ENCODE data around the gene ARHGAP24.

ARHGAP24 gene

DNA sequence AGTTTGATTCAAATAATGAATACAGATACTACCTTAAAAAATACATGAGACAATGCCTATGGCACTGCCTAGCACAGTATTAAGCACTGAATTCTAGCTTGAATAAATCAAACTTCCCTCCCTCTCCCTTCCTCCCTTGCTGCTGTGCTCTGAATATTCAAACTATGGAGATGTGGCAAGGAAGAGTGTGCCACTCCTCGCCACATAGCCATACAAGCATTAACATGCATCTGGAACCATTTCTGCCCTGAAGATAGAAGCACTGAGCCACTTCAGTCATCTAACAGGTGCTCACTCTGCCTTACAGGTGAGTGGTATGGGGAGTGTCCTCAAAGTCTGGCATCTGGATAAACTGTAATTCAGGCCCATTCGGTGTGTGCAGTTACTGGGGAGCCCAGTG lies 276.9 kb downstream of the ARHGAP24 start:
- Mint-ChIP-seq H3K4me1 (ENCODE audit: low read depth) (no peaks in the 10 kb centered on the region), H3K27me3 (no peaks in the 10 kb centered on the region), H3K9me3 (ENCODE audit: low read depth) (no peaks in the 10 kb centered on the region), H3K36me3 (no peaks in the 10 kb centered on the region), H3K27ac (no peak overlapping the region), H3K4me3 (no peak overlapping the region)

DNA sequence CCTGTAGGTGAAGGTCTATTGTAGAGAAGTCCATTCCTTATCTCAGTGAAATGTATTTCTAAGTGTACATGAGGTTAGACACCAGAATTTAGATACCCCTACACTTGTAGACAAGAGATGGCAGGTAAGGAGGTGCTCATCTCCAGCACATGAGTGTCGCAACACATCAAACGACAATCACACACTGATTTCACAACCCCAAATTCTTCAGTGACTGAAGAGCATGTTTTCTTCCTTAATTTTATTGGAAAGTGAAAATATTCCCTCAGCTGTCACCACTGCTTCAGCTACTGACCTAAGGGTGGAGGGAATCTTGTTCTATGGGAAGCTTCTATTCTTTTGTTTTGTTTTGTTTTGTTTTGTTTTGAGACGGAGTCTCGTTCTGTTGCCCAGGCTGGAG lies 280.3 kb downstream of the ARHGAP24 start:
- Mint-ChIP-seq H3K27me3 (no peaks in the 10 kb centered on the region), H3K4me3 (no peak overlapping the region), H3K4me1 (ENCODE audit: low read depth) (no peaks in the 10 kb centered on the region), H3K27ac (no peak overlapping the region), H3K36me3 (no peaks in the 10 kb centered on the region), H3K9me3 (ENCODE audit: low read depth) (no peaks in the 10 kb centered on the region)

- Mint-ChIP-seq H3K36me3 (no peaks in the 10 kb centered on the region), H3K4me3 (no peak overlapping the region), H3K9me3 (ENCODE audit: low read depth) (no peaks in the 10 kb centered on the region), H3K27ac (no peak overlapping the region), H3K27me3 (no peaks in the 10 kb centered on the region), H3K4me1 (ENCODE audit: low read depth) (no peaks in the 10 kb centered on the region)
Measured at GRCh38 chr4:85756938-85757337, 282.0 kb downstream of the ARHGAP24 start.

- H3K9me3 Mint-ChIP-seq (ENCODE audit: low read depth), result no peaks in the 10 kb centered on the region
Measured at GRCh38 chr4:85759388-85759787, 284.4 kb downstream of the ARHGAP24 start.

GRCh38 chr4:85760511-85760910 lies 285.6 kb downstream of the ARHGAP24 start:
- Mint-ChIP-seq H3K4me3 (no peak overlapping the region), H3K9me3 (ENCODE audit: low read depth) (no peaks in the 10 kb centered on the region)

More at GRCh38 chr4:85759388-85759787, 284.4 kb downstream of the ARHGAP24 start:
- H3K27ac Mint-ChIP-seq, result no peak overlapping the region
- H3K27me3 Mint-ChIP-seq, result no peaks in the 10 kb centered on the region
- no peak overlapping the region for H3K4me3 Mint-ChIP-seq
- H3K4me1 Mint-ChIP-seq (ENCODE audit: low read depth), result no peaks in the 10 kb centered on the region
- no peaks in the 10 kb centered on the region for H3K36me3 Mint-ChIP-seq

GRCh38 chr4:85761803-85762528 lies 287.0 kb downstream of the ARHGAP24 start:
- no peaks in the 10 kb centered on the region for H3K4me1 Mint-ChIP-seq (ENCODE audit: low read depth)
- H3K4me3 Mint-ChIP-seq, result no peak overlapping the region
- H3K36me3 Mint-ChIP-seq, result no peaks in the 10 kb centered on the region
- no peaks in the 10 kb centered on the region for H3K27me3 Mint-ChIP-seq
- H3K27ac Mint-ChIP-seq, result no peak overlapping the region
- peaks cover 3% of the 10 kb centered on the region for H3K9me3 Mint-ChIP-seq (ENCODE audit: low read depth)

More at GRCh38 chr4:85760511-85760910, 285.6 kb downstream of the ARHGAP24 start:
- Mint-ChIP-seq H3K27ac (no peak overlapping the region), H3K36me3 (no peaks in the 10 kb centered on the region), H3K27me3 (no peaks in the 10 kb centered on the region), H3K4me1 (ENCODE audit: low read depth) (no peaks in the 10 kb centered on the region)

DNA sequence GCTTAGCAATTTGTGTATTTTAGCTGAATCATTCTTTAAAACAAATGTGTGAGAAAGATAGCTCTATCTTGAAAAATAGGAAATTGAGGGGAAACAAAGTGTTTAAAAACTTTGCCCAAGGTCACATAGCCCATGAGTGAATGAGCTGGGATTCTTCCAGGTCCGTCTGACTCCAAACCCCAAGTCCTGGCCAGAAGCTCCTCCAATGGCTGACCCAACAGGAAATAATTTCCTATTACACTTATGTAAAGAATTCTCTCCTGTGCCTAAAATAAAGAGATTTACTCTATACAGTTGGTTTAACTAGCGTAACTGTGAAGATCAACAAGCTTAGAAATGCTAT lies 287.6 kb downstream of the ARHGAP24 start:
- H3K4me1 Mint-ChIP-seq (ENCODE audit: low read depth), result no peaks in the 10 kb centered on the region
- H3K9me3 Mint-ChIP-seq (ENCODE audit: low read depth), result peaks cover 3% of the 10 kb centered on the region
- no peak overlapping the region for H3K4me3 Mint-ChIP-seq
- no peaks in the 10 kb centered on the region for H3K36me3 Mint-ChIP-seq
- H3K27me3 Mint-ChIP-seq, result no peaks in the 10 kb centered on the region
- H3K27ac Mint-ChIP-seq, result no peak overlapping the region

GRCh38 chr4:85763202-85763601 lies 288.3 kb downstream of the ARHGAP24 start:
- Mint-ChIP-seq H3K27me3 (no peaks in the 10 kb centered on the region), H3K9me3 (ENCODE audit: low read depth) (peaks cover 3% of the 10 kb centered on the region), H3K4me3 (no peak overlapping the region), H3K4me1 (ENCODE audit: low read depth) (no peaks in the 10 kb centered on the region), H3K27ac (no peak overlapping the region), H3K36me3 (no peaks in the 10 kb centered on the region)

DNA sequence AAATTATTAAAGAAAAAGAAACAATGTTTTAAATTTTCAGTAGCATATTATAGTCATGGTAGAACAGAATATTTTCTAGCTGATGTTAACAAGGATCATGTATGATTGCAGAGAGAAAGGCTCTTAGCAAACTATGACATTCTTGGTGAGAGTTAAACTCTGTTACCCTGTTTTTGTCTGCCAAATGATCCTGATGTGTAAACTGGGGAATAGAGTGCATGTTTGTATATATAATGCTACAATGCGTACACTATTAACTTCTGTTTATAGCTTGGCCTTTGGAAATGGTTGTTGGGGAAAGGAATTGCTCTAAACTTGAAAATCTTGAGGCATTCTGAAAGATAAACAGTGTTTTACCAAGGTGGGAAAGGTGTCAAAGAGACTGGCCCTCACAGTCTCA lies 292.7 kb downstream of the ARHGAP24 start:
- H3K4me1 Mint-ChIP-seq (ENCODE audit: low read depth), result no peaks in the 10 kb centered on the region
- H3K36me3 Mint-ChIP-seq, result no peaks in the 10 kb centered on the region
- no peak overlapping the region for H3K4me3 Mint-ChIP-seq
- H3K9me3 Mint-ChIP-seq (ENCODE audit: low read depth), result peaks cover 3% of the 10 kb centered on the region
- H3K27me3 Mint-ChIP-seq, result no peaks in the 10 kb centered on the region
- no peak overlapping the region for H3K27ac Mint-ChIP-seq

DNA sequence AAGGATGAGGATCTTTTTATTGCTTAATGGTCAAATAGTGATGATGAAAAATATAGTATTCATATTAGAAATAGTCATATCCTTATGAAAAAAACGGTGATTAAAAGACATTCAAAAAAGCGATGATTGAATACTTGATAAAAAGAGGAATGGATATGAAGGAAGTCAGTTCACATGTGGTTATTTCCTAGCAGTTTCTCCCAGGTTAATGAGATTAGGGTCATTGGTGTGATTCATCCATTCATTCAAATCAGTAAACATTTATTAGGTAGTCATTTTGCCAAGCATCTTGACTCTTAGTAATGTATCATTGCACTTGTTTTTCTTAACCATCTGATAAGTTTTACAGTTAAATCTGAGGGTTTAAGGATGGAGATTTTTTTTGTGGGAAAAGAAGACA lies 294.1 kb downstream of the ARHGAP24 start:
- Mint-ChIP-seq H3K27ac (no peak overlapping the region), H3K27me3 (no peaks in the 10 kb centered on the region), H3K4me3 (no peak overlapping the region), H3K36me3 (no peaks in the 10 kb centered on the region), H3K4me1 (ENCODE audit: low read depth) (no peaks in the 10 kb centered on the region), H3K9me3 (ENCODE audit: low read depth) (peaks cover 3% of the 10 kb centered on the region)

DNA sequence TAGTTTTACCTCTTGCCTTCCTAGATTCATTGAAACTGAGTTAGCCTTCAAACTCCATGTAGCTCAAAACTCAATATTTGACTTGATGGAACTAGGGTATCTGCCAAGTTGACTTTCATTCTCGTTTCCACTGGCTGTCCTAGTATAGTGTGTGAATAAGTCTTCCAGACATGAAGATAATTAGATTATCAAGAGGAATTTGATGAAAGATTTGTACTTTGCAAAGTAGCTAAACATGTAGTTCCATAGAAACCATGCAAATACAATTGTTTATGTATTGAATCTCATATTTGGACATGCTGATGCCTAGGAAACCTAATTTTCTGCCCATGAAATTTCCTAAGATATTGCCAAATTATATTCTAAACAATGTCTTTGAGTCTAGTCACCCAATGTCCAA lies 297.5 kb downstream of the ARHGAP24 start:
- Mint-ChIP-seq H3K27ac (no peak overlapping the region), H3K36me3 (no peaks in the 10 kb centered on the region), H3K27me3 (no peaks in the 10 kb centered on the region), H3K4me1 (ENCODE audit: low read depth) (no peaks in the 10 kb centered on the region), H3K4me3 (no peak overlapping the region), H3K9me3 (ENCODE audit: low read depth) (no peaks in the 10 kb centered on the region)

- H3K4me3 Mint-ChIP-seq, result no peak overlapping the region
Measured at GRCh38 chr4:85773372-85773771, 298.4 kb downstream of the ARHGAP24 start.

DNA sequence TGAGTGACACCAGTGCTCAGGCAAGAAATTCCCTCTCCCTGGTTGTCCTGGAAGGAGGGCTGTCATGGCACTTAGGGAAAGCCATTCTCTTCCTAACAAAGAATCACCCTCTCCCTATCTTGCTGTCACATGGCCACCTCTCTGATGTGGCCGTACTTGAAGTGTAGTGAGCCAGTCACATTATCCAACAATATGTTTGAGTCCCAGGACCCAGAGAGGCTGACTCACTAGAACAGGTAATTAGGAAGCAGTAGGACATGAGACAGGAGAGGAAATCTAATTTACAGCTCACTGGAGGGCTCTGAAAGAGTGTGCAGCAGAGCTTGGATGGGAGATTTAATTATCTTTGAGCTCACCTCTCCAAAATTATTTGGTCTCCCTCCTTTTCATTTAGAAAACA lies 299.1 kb downstream of the ARHGAP24 start:
- H3K4me3 Mint-ChIP-seq, result no peak overlapping the region
- H3K4me1 Mint-ChIP-seq (ENCODE audit: low read depth), result no peaks in the 10 kb centered on the region
- H3K27ac Mint-ChIP-seq, result no peak overlapping the region
- no peaks in the 10 kb centered on the region for H3K9me3 Mint-ChIP-seq (ENCODE audit: low read depth)
- H3K27me3 Mint-ChIP-seq, result no peaks in the 10 kb centered on the region
- H3K36me3 Mint-ChIP-seq, result no peaks in the 10 kb centered on the region

More at GRCh38 chr4:85773372-85773771, 298.4 kb downstream of the ARHGAP24 start:
- Mint-ChIP-seq H3K9me3 (ENCODE audit: low read depth) (no peaks in the 10 kb centered on the region), H3K27me3 (no peaks in the 10 kb centered on the region), H3K4me1 (ENCODE audit: low read depth) (no peaks in the 10 kb centered on the region), H3K27ac (no peak overlapping the region), H3K36me3 (no peaks in the 10 kb centered on the region)

DNA sequence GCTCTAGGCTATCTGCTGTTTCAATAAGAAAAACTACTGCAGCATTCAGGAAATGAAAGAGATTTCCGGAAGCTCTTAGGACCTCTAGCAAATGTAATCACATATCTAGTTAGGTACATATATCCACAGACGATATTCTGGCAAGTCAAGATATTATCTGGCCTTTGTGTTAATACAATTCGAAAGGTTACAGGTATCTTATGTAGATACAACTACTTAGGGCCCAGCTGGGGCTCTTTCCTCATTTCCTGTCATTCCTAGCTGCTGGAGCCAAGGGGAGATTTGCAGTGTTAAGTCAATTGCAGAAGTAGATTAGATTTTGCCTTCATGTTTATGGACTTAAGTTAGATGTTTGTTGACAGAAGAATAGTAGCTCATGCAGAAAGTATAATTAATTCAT lies 299.5 kb downstream of the ARHGAP24 start:
- Mint-ChIP-seq H3K27ac (no peak overlapping the region), H3K27me3 (no peaks in the 10 kb centered on the region), H3K36me3 (no peaks in the 10 kb centered on the region), H3K4me3 (no peak overlapping the region), H3K4me1 (ENCODE audit: low read depth) (no peaks in the 10 kb centered on the region), H3K9me3 (ENCODE audit: low read depth) (no peaks in the 10 kb centered on the region)

GRCh38 chr4:85776096-85776495 lies 301.1 kb downstream of the ARHGAP24 start:
- Mint-ChIP-seq H3K9me3 (ENCODE audit: low read depth) (no peaks in the 10 kb centered on the region), H3K4me1 (ENCODE audit: low read depth) (no peaks in the 10 kb centered on the region), H3K27ac (no peak overlapping the region), H3K27me3 (no peaks in the 10 kb centered on the region), H3K4me3 (no peak overlapping the region), H3K36me3 (no peaks in the 10 kb centered on the region)

- no peaks in the 10 kb centered on the region for H3K4me1 Mint-ChIP-seq (ENCODE audit: low read depth)
- H3K4me3 Mint-ChIP-seq, result no peak overlapping the region
- H3K27ac Mint-ChIP-seq, result no peak overlapping the region
- no peaks in the 10 kb centered on the region for H3K36me3 Mint-ChIP-seq
- no peaks in the 10 kb centered on the region for H3K9me3 Mint-ChIP-seq (ENCODE audit: low read depth)
- no peaks in the 10 kb centered on the region for H3K27me3 Mint-ChIP-seq
Measured at GRCh38 chr4:85776579-85776978, 301.6 kb downstream of the ARHGAP24 start.
